Measurements from ENCODE around the gene SF3B3.

Gene SF3B3

GRCh38 chr16:70556063-70556462 is 32.4 kb downstream of the SF3B3 start:
- Histone ChIP-seq H3K9me3 (ENCODE audit: control insufficient read depth in 5 of 5, low read length in 5 of 5) (no peaks in the 10 kb centered on the region), H3K9ac (ENCODE audit: low read length in 5 of 5) (no peak overlapping the region)

GRCh38 chr16:70561623-70562022 is 38.0 kb downstream of the SF3B3 start:
- Histone ChIP-seq H3K27ac (ENCODE audit: low read depth, low read length) (no peak overlapping the region), H3K4me1 (ENCODE audit: control insufficient read depth in 5 of 5, insufficient read depth in 5 of 5, low read length in 5 of 5) (peaks cover 0 to 6% (median 0%) of the 10 kb centered on the region in 5 donors), H3K4me3 (ENCODE audit: low read depth in 1 of 5, low read length in 5 of 5) (no peak overlapping the region), H3K9ac (ENCODE audit: low read length in 5 of 5) (no peak overlapping the region), H3K9me3 (ENCODE audit: control insufficient read depth in 5 of 5, low read length in 5 of 5) (no peaks in the 10 kb centered on the region), H3K27me3 (ENCODE audit: control insufficient read depth in 5 of 5, insufficient read depth in 4 of 5, low read length in 5 of 5) (no peaks in the 10 kb centered on the region), H3K36me3 (ENCODE audit: control insufficient read depth in 5 of 5, insufficient read depth in 5 of 5, low read length in 5 of 5) (peaks cover 48 to 99% (median 92%) of the 10 kb centered on the region in 5 donors)

More at GRCh38 chr16:70556063-70556462, 32.4 kb downstream of the SF3B3 start:
- no peak overlapping the region for H3K4me3 ChIP-seq (ENCODE audit: low read depth in 1 of 5, low read length in 5 of 5)
- peaks cover 56 to 99% (median 80%) of the 10 kb centered on the region in 5 donors for H3K36me3 ChIP-seq (ENCODE audit: control insufficient read depth in 5 of 5, insufficient read depth in 5 of 5, low read length in 5 of 5)
- H3K27me3 ChIP-seq (ENCODE audit: control insufficient read depth in 5 of 5, insufficient read depth in 4 of 5, low read length in 5 of 5): no peaks in the 10 kb centered on the region
- peaks cover 0 to 12% (median 5%) of the 10 kb centered on the region in 5 donors for H3K4me1 ChIP-seq (ENCODE audit: control insufficient read depth in 5 of 5, insufficient read depth in 5 of 5, low read length in 5 of 5)
- no peak overlapping the region for H3K27ac ChIP-seq (ENCODE audit: low read depth, low read length)

- Histone ChIP-seq H3K4me1 (ENCODE audit: control insufficient read depth in 5 of 5, insufficient read depth in 5 of 5, low read length in 5 of 5) (peaks cover 0 to 6% (median 0%) of the 10 kb centered on the region in 5 donors), H3K27ac (ENCODE audit: low read depth, low read length) (no peak overlapping the region)
Observed at GRCh38 chr16:70563636-70564035, 40.0 kb downstream of the SF3B3 start.

GRCh38 chr16:70565053-70565452 is 41.4 kb downstream of the SF3B3 start:
- no peaks in the 10 kb centered on the region for H3K27me3 ChIP-seq (ENCODE audit: control insufficient read depth in 5 of 5, insufficient read depth in 4 of 5, low read length in 5 of 5)
- no peaks in the 10 kb centered on the region for H3K9me3 ChIP-seq (ENCODE audit: control insufficient read depth in 5 of 5, low read length in 5 of 5)
- H3K4me3 ChIP-seq (ENCODE audit: low read depth in 1 of 5, low read length in 5 of 5): no peak overlapping the region
- peaks cover 0 to 6% (median 0%) of the 10 kb centered on the region in 5 donors for H3K4me1 ChIP-seq (ENCODE audit: control insufficient read depth in 5 of 5, insufficient read depth in 5 of 5, low read length in 5 of 5)
- no peak overlapping the region for H3K27ac ChIP-seq (ENCODE audit: low read depth, low read length)
- peaks cover 39 to 100% (median 94%) of the 10 kb centered on the region in 5 donors for H3K36me3 ChIP-seq (ENCODE audit: control insufficient read depth in 5 of 5, insufficient read depth in 5 of 5, low read length in 5 of 5)
- no peak overlapping the region for H3K9ac ChIP-seq (ENCODE audit: low read length in 5 of 5)

More at GRCh38 chr16:70563636-70564035, 40.0 kb downstream of the SF3B3 start:
- Histone ChIP-seq H3K9me3 (ENCODE audit: control insufficient read depth in 5 of 5, low read length in 5 of 5) (no peaks in the 10 kb centered on the region), H3K36me3 (ENCODE audit: control insufficient read depth in 5 of 5, insufficient read depth in 5 of 5, low read length in 5 of 5) (peaks cover 42 to 99% (median 92%) of the 10 kb centered on the region in 5 donors), H3K4me3 (ENCODE audit: low read depth in 1 of 5, low read length in 5 of 5) (no peak overlapping the region), H3K27me3 (ENCODE audit: control insufficient read depth in 5 of 5, insufficient read depth in 4 of 5, low read length in 5 of 5) (no peaks in the 10 kb centered on the region), H3K9ac (ENCODE audit: low read length in 5 of 5) (peak overlapping the region in 1 of 5 donors; percentile 38)

- Histone ChIP-seq H3K36me3 (ENCODE audit: control insufficient read depth in 5 of 5, insufficient read depth in 5 of 5, low read length in 5 of 5) (peaks cover 24 to 93% (median 83%) of the 10 kb centered on the region in 5 donors), H3K9ac (ENCODE audit: low read length in 5 of 5) (no peak overlapping the region), H3K4me3 (ENCODE audit: low read depth in 1 of 5, low read length in 5 of 5) (no peak overlapping the region), H3K4me1 (ENCODE audit: control insufficient read depth in 5 of 5, insufficient read depth in 5 of 5, low read length in 5 of 5) (peaks cover 7 to 28% (median 23%) of the 10 kb centered on the region in 5 donors), H3K27me3 (ENCODE audit: control insufficient read depth in 5 of 5, insufficient read depth in 4 of 5, low read length in 5 of 5) (no peaks in the 10 kb centered on the region), H3K9me3 (ENCODE audit: control insufficient read depth in 5 of 5, low read length in 5 of 5) (no peaks in the 10 kb centered on the region), H3K27ac (ENCODE audit: low read depth, low read length) (no peak overlapping the region)
Observed at GRCh38 chr16:70568601-70569237, 45.1 kb downstream of the SF3B3 start.

GRCh38 chr16:70569752-70570151 is 46.1 kb downstream of the SF3B3 start:
- Histone ChIP-seq H3K9me3 (ENCODE audit: control insufficient read depth in 5 of 5, low read length in 5 of 5) (no peaks in the 10 kb centered on the region), H3K27me3 (ENCODE audit: control insufficient read depth in 5 of 5, insufficient read depth in 4 of 5, low read length in 5 of 5) (no peaks in the 10 kb centered on the region), H3K4me1 (ENCODE audit: control insufficient read depth in 5 of 5, insufficient read depth in 5 of 5, low read length in 5 of 5) (peaks cover 10 to 39% (median 33%) of the 10 kb centered on the region in 5 donors), H3K4me3 (ENCODE audit: low read depth in 1 of 5, low read length in 5 of 5) (no peak overlapping the region), H3K27ac (ENCODE audit: low read depth, low read length) (no peak overlapping the region), H3K9ac (ENCODE audit: low read length in 5 of 5) (no peak overlapping the region), H3K36me3 (ENCODE audit: control insufficient read depth in 5 of 5, insufficient read depth in 5 of 5, low read length in 5 of 5) (peaks cover 17 to 83% (median 73%) of the 10 kb centered on the region in 5 donors)

GRCh38 chr16:70570967-70571570 is 47.5 kb downstream of the SF3B3 start:
- peaks cover 14 to 69% (median 61%) of the 10 kb centered on the region in 5 donors for H3K36me3 ChIP-seq (ENCODE audit: control insufficient read depth in 5 of 5, insufficient read depth in 5 of 5, low read length in 5 of 5)
- no peaks in the 10 kb centered on the region for H3K9me3 ChIP-seq (ENCODE audit: control insufficient read depth in 5 of 5, low read length in 5 of 5)
- H3K4me1 ChIP-seq (ENCODE audit: control insufficient read depth in 5 of 5, insufficient read depth in 5 of 5, low read length in 5 of 5): peaks cover 10 to 47% (median 35%) of the 10 kb centered on the region in 5 donors
- H3K27ac ChIP-seq (ENCODE audit: low read depth, low read length): no peak overlapping the region
- H3K9ac ChIP-seq (ENCODE audit: low read length in 5 of 5): no peak overlapping the region
- no peaks in the 10 kb centered on the region for H3K27me3 ChIP-seq (ENCODE audit: control insufficient read depth in 5 of 5, insufficient read depth in 4 of 5, low read length in 5 of 5)
- no peak overlapping the region for H3K4me3 ChIP-seq (ENCODE audit: low read depth in 1 of 5, low read length in 5 of 5)

- H3K27me3 ChIP-seq (ENCODE audit: control insufficient read depth in 5 of 5, insufficient read depth in 4 of 5, low read length in 5 of 5): no peaks in the 10 kb centered on the region
- no peak overlapping the region for H3K4me3 ChIP-seq (ENCODE audit: low read depth in 1 of 5, low read length in 5 of 5)
- H3K4me1 ChIP-seq (ENCODE audit: control insufficient read depth in 5 of 5, insufficient read depth in 5 of 5, low read length in 5 of 5): peaks cover 10 to 52% (median 39%) of the 10 kb centered on the region in 5 donors
- H3K9ac ChIP-seq (ENCODE audit: low read length in 5 of 5): no peak overlapping the region
- H3K27ac ChIP-seq (ENCODE audit: low read depth, low read length): peak overlapping the region; percentile 63
- no peaks in the 10 kb centered on the region for H3K9me3 ChIP-seq (ENCODE audit: control insufficient read depth in 5 of 5, low read length in 5 of 5)
- peaks cover 14 to 64% (median 58%) of the 10 kb centered on the region in 5 donors for H3K36me3 ChIP-seq (ENCODE audit: control insufficient read depth in 5 of 5, insufficient read depth in 5 of 5, low read length in 5 of 5)
Observed at GRCh38 chr16:70571623-70572022, 48.0 kb downstream of the SF3B3 start.

- no peaks in the 10 kb centered on the region for H3K27me3 ChIP-seq (ENCODE audit: control insufficient read depth in 5 of 5, insufficient read depth in 4 of 5, low read length in 5 of 5)
- H3K9ac ChIP-seq (ENCODE audit: low read length in 5 of 5): peak overlapping the region in 2 of 5 donors; percentile 2 to 45
- peak overlapping the region; percentile 63 for H3K27ac ChIP-seq (ENCODE audit: low read depth, low read length)
- H3K36me3 ChIP-seq (ENCODE audit: control insufficient read depth in 5 of 5, insufficient read depth in 5 of 5, low read length in 5 of 5): peaks cover 14 to 57% (median 51%) of the 10 kb centered on the region in 5 donors
- no peak overlapping the region for H3K4me3 ChIP-seq (ENCODE audit: low read depth in 1 of 5, low read length in 5 of 5)
- H3K4me1 ChIP-seq (ENCODE audit: control insufficient read depth in 5 of 5, insufficient read depth in 5 of 5, low read length in 5 of 5): peaks cover 10 to 58% (median 46%) of the 10 kb centered on the region in 5 donors
- no peaks in the 10 kb centered on the region for H3K9me3 ChIP-seq (ENCODE audit: control insufficient read depth in 5 of 5, low read length in 5 of 5)
Observed at GRCh38 chr16:70572050-70572925, 48.7 kb downstream of the SF3B3 start.
